ENCODE data around the gene NENF. TPM values are rescaled to one million over a fixed set of nuclear protein-coding genes. Genes with fewer than 3 reads are reported as not detected.
"Not testable (repeated sequence)": the region's sequence is repeated elsewhere in the genome, so short reads cannot be mapped to it uniquely, and the experiment has no call there.

Gene NENF
- total RNA-seq, 3 donors from 2014 or later, result 26.4 to 29.3 (median 28.9) TPM

GRCh38 chr1:212477014-212477679 is 44.4 kb downstream of the NENF start:
- H3K4me3 Mint-ChIP-seq, result peak overlapping the region; percentile 6
- peak; percentile 93 to 96 for ATAC-seq

GRCh38 chr1:212477680-212478466 is 45.2 kb downstream of the NENF start:
- peaks cover 3% of the 10 kb centered on the region for H3K27me3 Mint-ChIP-seq (ENCODE audit: low read depth)
- peaks cover 9% of the 10 kb centered on the region for H3K4me1 Mint-ChIP-seq (ENCODE audit: low read depth)
- no peak for ATAC-seq
- H3K9me3 Mint-ChIP-seq, result no peaks in the 10 kb centered on the region
- no peak overlapping the region for H3K4me3 Mint-ChIP-seq
- no peaks in the 10 kb centered on the region for H3K36me3 Mint-ChIP-seq (ENCODE audit: insufficient read depth)
- DNase-seq, result no peak

More at GRCh38 chr1:212477014-212477679, 44.4 kb downstream of the NENF start:
- Mint-ChIP-seq H3K36me3 (ENCODE audit: insufficient read depth) (no peaks in the 10 kb centered on the region), H3K4me1 (ENCODE audit: low read depth) (peaks cover 9% of the 10 kb centered on the region), H3K27me3 (ENCODE audit: low read depth) (peaks cover 3% of the 10 kb centered on the region), H3K9me3 (no peaks in the 10 kb centered on the region)
- DNase-seq, result peak; percentile 73

GRCh38 chr1:212478467-212479025 is 45.8 kb downstream of the NENF start:
- ATAC-seq, result no peak
- no peak for DNase-seq
- H3K9me3 Mint-ChIP-seq, result no peaks in the 10 kb centered on the region
- H3K27me3 Mint-ChIP-seq (ENCODE audit: low read depth), result peaks cover 3% of the 10 kb centered on the region
- H3K4me1 Mint-ChIP-seq (ENCODE audit: low read depth), result peaks cover 9% of the 10 kb centered on the region
- no peak overlapping the region for H3K4me3 Mint-ChIP-seq
- no peaks in the 10 kb centered on the region for H3K36me3 Mint-ChIP-seq (ENCODE audit: insufficient read depth)

- Mint-ChIP-seq H3K9me3 (no peaks in the 10 kb centered on the region), H3K4me1 (ENCODE audit: low read depth) (peaks cover 9% of the 10 kb centered on the region), H3K27me3 (ENCODE audit: low read depth) (peaks cover 3% of the 10 kb centered on the region), H3K36me3 (ENCODE audit: insufficient read depth) (no peaks in the 10 kb centered on the region), H3K4me3 (no peak overlapping the region)
- no peak for ATAC-seq
- DNase-seq, result no peak
These were observed 46.5 kb downstream of the NENF start for GRCh38 chr1:212479188-212479587.

- H3K9me3 Mint-ChIP-seq; H3K36me3 Mint-ChIP-seq (ENCODE audit: insufficient read depth); H3K4me3 Mint-ChIP-seq; H3K4me1 Mint-ChIP-seq (ENCODE audit: low read depth); H3K27me3 Mint-ChIP-seq (ENCODE audit: low read depth); ATAC-seq; DNase-seq: not testable (repeated sequence)
These were observed 48.2 kb downstream of the NENF start for GRCh38 chr1:212480711-212481437.

GRCh38 chr1:212481438-212481767 is 48.7 kb downstream of the NENF start:
- Mint-ChIP-seq H3K9me3 (no peaks in the 10 kb centered on the region), H3K27me3 (ENCODE audit: low read depth) (peaks cover 3% of the 10 kb centered on the region), H3K4me3 (no peak overlapping the region), H3K36me3 (ENCODE audit: insufficient read depth) (no peaks in the 10 kb centered on the region), H3K4me1 (ENCODE audit: low read depth) (peaks cover 9% of the 10 kb centered on the region)
- DNase-seq (no peak), ATAC-seq (no peak)

- no peaks in the 10 kb centered on the region for H3K9me3 Mint-ChIP-seq
- no peak overlapping the region for H3K4me3 Mint-ChIP-seq
- H3K36me3 Mint-ChIP-seq (ENCODE audit: insufficient read depth), result no peaks in the 10 kb centered on the region
- DNase-seq, result no peak
- ATAC-seq, result no peak
- H3K4me1 Mint-ChIP-seq (ENCODE audit: low read depth), result peaks cover 7% of the 10 kb centered on the region
- peaks cover 3% of the 10 kb centered on the region for H3K27me3 Mint-ChIP-seq (ENCODE audit: low read depth)
These were observed 49.4 kb downstream of the NENF start for GRCh38 chr1:212482006-212482636.

- no peaks in the 10 kb centered on the region for H3K9me3 Mint-ChIP-seq
- peaks cover 4% of the 10 kb centered on the region for H3K4me1 Mint-ChIP-seq (ENCODE audit: low read depth)
- peaks cover 3% of the 10 kb centered on the region for H3K27me3 Mint-ChIP-seq (ENCODE audit: low read depth)
- no peaks in the 10 kb centered on the region for H3K36me3 Mint-ChIP-seq (ENCODE audit: insufficient read depth)
- H3K4me3 Mint-ChIP-seq, result no peak overlapping the region
- ATAC-seq (no peak), DNase-seq (no peak)
These were observed 50.1 kb downstream of the NENF start for GRCh38 chr1:212482637-212483441.

GRCh38 chr1:212484701-212485570 is 52.2 kb downstream of the NENF start:
- no peak for DNase-seq
- Mint-ChIP-seq H3K36me3 (ENCODE audit: insufficient read depth) (no peaks in the 10 kb centered on the region), H3K4me3 (no peak overlapping the region), H3K4me1 (ENCODE audit: low read depth) (no peaks in the 10 kb centered on the region), H3K9me3 (no peaks in the 10 kb centered on the region), H3K27me3 (ENCODE audit: low read depth) (no peaks in the 10 kb centered on the region)
- ATAC-seq, result no peak

- H3K4me1 Mint-ChIP-seq (ENCODE audit: low read depth), result no peaks in the 10 kb centered on the region
- DNase-seq (no peak), ATAC-seq (no peak)
- no peaks in the 10 kb centered on the region for H3K36me3 Mint-ChIP-seq (ENCODE audit: insufficient read depth)
- no peaks in the 10 kb centered on the region for H3K9me3 Mint-ChIP-seq
- no peaks in the 10 kb centered on the region for H3K27me3 Mint-ChIP-seq (ENCODE audit: low read depth)
- no peak overlapping the region for H3K4me3 Mint-ChIP-seq
These were observed 52.8 kb downstream of the NENF start for GRCh38 chr1:212485571-212485912.

- Mint-ChIP-seq H3K4me3 (no peak overlapping the region), H3K9me3 (no peaks in the 10 kb centered on the region), H3K27me3 (ENCODE audit: low read depth) (no peaks in the 10 kb centered on the region), H3K36me3 (ENCODE audit: insufficient read depth) (no peaks in the 10 kb centered on the region), H3K4me1 (ENCODE audit: low read depth) (no peaks in the 10 kb centered on the region)
- no peak for ATAC-seq
- no peak for DNase-seq
These were observed 53.3 kb downstream of the NENF start for GRCh38 chr1:212485913-212486618.

GRCh38 chr1:212486619-212486975 is 53.9 kb downstream of the NENF start:
- no peaks in the 10 kb centered on the region for H3K4me1 Mint-ChIP-seq (ENCODE audit: low read depth)

More at GRCh38 chr1:212486619-212486975, 53.9 kb downstream of the NENF start:
- no peak overlapping the region for H3K4me3 Mint-ChIP-seq
- DNase-seq, result no peak
- ATAC-seq, result no peak
- no peaks in the 10 kb centered on the region for H3K9me3 Mint-ChIP-seq
- H3K27me3 Mint-ChIP-seq (ENCODE audit: low read depth), result peaks cover under 1% of the 10 kb centered on the region
- no peaks in the 10 kb centered on the region for H3K36me3 Mint-ChIP-seq (ENCODE audit: insufficient read depth)

All from activated T-cell treated with anti-CD3 and anti-CD28 coated beads, Interleukin-2, amount 50 U/mL, for 4 hours (primary cell).